Sigmoid colon (tissue), 7 donors: ENCODE results near the gene TNNC1. TPM values are rescaled to one million over a fixed set of nuclear protein-coding genes. Genes with fewer than 3 reads are reported as not detected.

Experiments
- DNase-seq: peaks from one replicate; pipeline ENCODE4 v3.0.0-alpha.2; 2019
- H3K27ac ChIP-seq, 4 donors: fragments of 200-600 bp; sonication (generic); one replicate each; pipeline ENCODE4 v1.5.1; 2016 to 2019; ENCODE audit warnings: mild to moderate bottlenecking in 1 of 4
- H3K27me3 ChIP-seq, 3 donors: fragments of 200-600 bp; sonication (generic); one replicate each; pipeline ENCODE4 v1.5.1; 2019; ENCODE audit warnings: mild to moderate bottlenecking in 1 of 3
- H3K36me3 ChIP-seq, 4 donors: fragments of 200-600 bp; sonication (generic); one replicate each; pipeline ENCODE4 v1.5.1; 2016 to 2019
- H3K4me1 ChIP-seq, 4 donors: fragments of 200-600 bp; sonication (generic); one replicate each; pipeline ENCODE4 v1.5.1; 2017 to 2019
- H3K4me3 ChIP-seq, 4 donors: fragments of 200-600 bp; sonication (generic); one replicate each; pipeline ENCODE4 v1.5.1; 2017 to 2019; ENCODE audit warnings: mild to moderate bottlenecking in 2 of 4, moderate library complexity in 1 of 4
- H3K9me3 ChIP-seq, 4 donors: fragments of 200-600 bp in 3 of 4; sonication (generic) in 3 of 4; one replicate each; pipeline versions ENCODE4 v1.5.1 to v1.6.1; 2013 to 2019
- EP300 ChIP-seq, 4 donors: sonication (generic); formaldehyde crosslinking; IDR thresholded peaks; one replicate each; pipeline ENCODE4 v1.6.1; 2017; ENCODE audit warnings: antibody characterized with exemption in 4 of 4
- POLR2A ChIP-seq, 2 donors: fragments of 450-650 bp; IDR thresholded peaks; one replicate each; pipeline ENCODE4 v1.6.1; 2016; ENCODE audit warnings: antibody characterized with exemption in 2 of 2, mild to moderate bottlenecking in 2 of 2, moderate library complexity in 2 of 2
- POLR2AphosphoS5 ChIP-seq, 4 donors: sonication (generic); formaldehyde crosslinking; IDR thresholded peaks; one replicate each; pipeline ENCODE4 v1.6.1; 2017; ENCODE audit warnings: antibody characterized with exemption in 4 of 4
- WGBS, 2 donors: extraction: QIAGEN DNeasy Blood & Tissue Kit; methylation state at CpG; one replicate each; pipeline ENCODE4 v1.1.7; 2013; 5-methylcytosine and 5-hydroxymethylcytosine counted together
- intact Hi-C: fragments of 100-400 bp; cut with DNase I; formaldehyde crosslinking; loops from one replicate; pipeline ENCODE4 v1.15.1; 2023
- polyA plus RNA-seq, 3 donors: library from polyadenylated mRNA; stranded (reverse); fragments of 200-250 nt; gene quantifications; one replicate each; pipeline ENCODE4 v1.2.3, GENCODE V29; 2013
- total RNA-seq, 4 donors: library from RNA; depleted of rRNA; stranded (reverse); fragments of >200 nt; gene quantifications; one replicate each; pipeline ENCODE4 v1.1.0, GENCODE V29; 2016
- TF ChIP-seq, protein P1 (sequence below), 4 experiments: fragments of 450-650 bp in 3 of 4; fragments of 200-600 bp in 1 of 4; IDR thresholded peaks; one replicate each; pipeline ENCODE4 v1.5.1; 2016 to 2019; ENCODE audit warnings: antibody characterized with exemption in 4 of 4, mild to moderate bottlenecking in 3 of 4, moderate library complexity in 2 of 4
- donor health status: healthy with polysubstance abuse.
- donor health status: Bipolar disorder and iron deficiency.
- donor health status: healthy.

Gene TNNC1
- total and polyA plus RNA-seq, 7 donors, result 0.99 to 34.2 (median 2.9) TPM; not detected in 2

DNA sequence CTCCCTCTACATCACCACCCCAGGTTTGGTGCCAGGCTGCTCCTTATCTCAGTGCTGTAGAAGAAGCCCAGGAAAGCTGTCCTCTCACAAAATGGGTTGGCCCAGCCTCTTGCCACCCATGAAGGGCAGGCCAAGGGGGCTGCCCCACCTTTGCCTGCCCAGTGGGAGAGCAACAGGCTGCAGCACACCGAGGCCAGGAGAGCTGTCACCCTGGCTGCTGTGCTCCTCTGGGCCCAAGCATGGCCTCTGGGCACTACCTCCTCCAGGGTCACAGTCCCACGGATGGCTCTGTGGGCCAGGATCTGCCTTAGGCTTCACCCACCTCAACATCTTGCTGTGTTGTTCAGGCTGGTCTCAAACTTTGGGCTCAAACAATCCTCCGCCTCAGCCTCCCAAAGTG lies 34.9 kb upstream of the TNNC1 start:
- no peak overlapping the region for H3K4me3 ChIP-seq
- WGBS, 2 donors, result 94 to 95% methylated on average over 3 of the region's 3 CpGs
- TF ChIP-seq POLR2A (IDR thresholded peaks at IDR 0.05) (no peak), POLR2AphosphoS5 (IDR thresholded peaks at IDR 0.05) (no peak), EP300 (IDR thresholded peaks at IDR 0.05) (no peak)
- TF ChIP-seq, protein P1, sequence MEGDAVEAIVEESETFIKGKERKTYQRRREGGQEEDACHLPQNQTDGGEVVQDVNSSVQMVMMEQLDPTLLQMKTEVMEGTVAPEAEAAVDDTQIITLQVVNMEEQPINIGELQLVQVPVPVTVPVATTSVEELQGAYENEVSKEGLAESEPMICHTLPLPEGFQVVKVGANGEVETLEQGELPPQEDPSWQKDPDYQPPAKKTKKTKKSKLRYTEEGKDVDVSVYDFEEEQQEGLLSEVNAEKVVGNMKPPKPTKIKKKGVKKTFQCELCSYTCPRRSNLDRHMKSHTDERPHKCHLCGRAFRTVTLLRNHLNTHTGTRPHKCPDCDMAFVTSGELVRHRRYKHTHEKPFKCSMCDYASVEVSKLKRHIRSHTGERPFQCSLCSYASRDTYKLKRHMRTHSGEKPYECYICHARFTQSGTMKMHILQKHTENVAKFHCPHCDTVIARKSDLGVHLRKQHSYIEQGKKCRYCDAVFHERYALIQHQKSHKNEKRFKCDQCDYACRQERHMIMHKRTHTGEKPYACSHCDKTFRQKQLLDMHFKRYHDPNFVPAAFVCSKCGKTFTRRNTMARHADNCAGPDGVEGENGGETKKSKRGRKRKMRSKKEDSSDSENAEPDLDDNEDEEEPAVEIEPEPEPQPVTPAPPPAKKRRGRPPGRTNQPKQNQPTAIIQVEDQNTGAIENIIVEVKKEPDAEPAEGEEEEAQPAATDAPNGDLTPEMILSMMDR (IDR thresholded peaks at IDR 0.05), result no peak
- H3K4me1 ChIP-seq, result peaks cover 0 to 26% (median 22%) of the 10 kb centered on the region in 4 donors
- no peaks in the 10 kb centered on the region for H3K9me3 ChIP-seq
- intact Hi-C loops, result no loop called here
- no peak overlapping the region for H3K27ac ChIP-seq
- no peak for DNase-seq
- peaks cover 53 to 86% (median 71%) of the 10 kb centered on the region in 4 donors for H3K36me3 ChIP-seq
- H3K27me3 ChIP-seq, result no peaks in the 10 kb centered on the region

DNA sequence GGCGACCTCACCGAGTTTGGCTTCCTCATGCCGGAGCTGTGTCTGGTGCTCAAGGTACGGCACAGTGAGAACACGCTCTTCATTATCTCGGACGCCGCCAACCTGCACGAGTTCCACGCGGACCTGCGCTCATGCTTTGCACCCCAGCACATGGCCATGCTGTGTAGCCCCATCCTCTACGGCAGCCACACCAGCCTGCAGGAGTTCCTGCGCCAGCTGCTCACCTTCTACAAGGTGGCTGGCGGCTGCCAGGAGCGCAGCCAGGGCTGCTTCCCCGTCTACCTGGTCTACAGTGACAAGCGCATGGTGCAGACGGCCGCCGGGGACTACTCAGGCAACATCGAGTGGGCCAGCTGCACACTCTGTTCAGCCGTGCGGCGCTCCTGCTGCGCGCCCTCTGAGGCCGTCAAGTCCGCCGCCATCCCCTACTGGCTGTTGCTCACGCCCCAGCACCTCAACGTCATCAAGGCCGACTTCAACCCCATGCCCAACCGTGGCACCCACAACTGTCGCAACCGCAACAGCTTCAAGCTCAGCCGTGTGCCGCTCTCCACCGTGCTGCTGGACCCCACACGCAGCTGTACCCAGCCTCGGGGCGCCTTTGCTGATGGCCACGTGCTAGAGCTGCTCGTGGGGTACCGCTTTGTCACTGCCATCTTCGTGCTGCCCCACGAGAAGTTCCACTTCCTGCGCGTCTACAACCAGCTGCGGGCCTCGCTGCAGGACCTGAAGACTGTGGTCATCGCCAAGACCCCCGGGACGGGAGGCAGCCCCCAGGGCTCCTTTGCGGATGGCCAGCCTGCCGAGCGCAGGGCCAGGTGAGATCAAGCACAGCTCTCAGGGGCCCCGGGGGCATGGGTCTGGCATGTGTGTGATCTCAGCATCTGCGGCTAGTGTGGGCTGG lies 34.2 kb upstream of the TNNC1 start:
- H3K27ac ChIP-seq, result no peak overlapping the region
- H3K9me3 ChIP-seq, result no peaks in the 10 kb centered on the region
- TF ChIP-seq, protein P1 (IDR thresholded peaks at IDR 0.05), result no peak
- TF ChIP-seq POLR2AphosphoS5 (IDR thresholded peaks at IDR 0.05) (no peak), POLR2A (IDR thresholded peaks at IDR 0.05) (no peak), EP300 (IDR thresholded peaks at IDR 0.05) (no peak)
- peaks cover 53 to 82% (median 70%) of the 10 kb centered on the region in 4 donors for H3K36me3 ChIP-seq
- no peak overlapping the region for H3K4me3 ChIP-seq
- DNase-seq, result no peak
- 97% methylated on average over 59 of the region's 59 CpGs for WGBS, 2 donors
- peaks cover 0 to 33% (median 27%) of the 10 kb centered on the region in 4 donors for H3K4me1 ChIP-seq
- H3K27me3 ChIP-seq, result no peaks in the 10 kb centered on the region
- intact Hi-C loops, result no loop called here

DNA sequence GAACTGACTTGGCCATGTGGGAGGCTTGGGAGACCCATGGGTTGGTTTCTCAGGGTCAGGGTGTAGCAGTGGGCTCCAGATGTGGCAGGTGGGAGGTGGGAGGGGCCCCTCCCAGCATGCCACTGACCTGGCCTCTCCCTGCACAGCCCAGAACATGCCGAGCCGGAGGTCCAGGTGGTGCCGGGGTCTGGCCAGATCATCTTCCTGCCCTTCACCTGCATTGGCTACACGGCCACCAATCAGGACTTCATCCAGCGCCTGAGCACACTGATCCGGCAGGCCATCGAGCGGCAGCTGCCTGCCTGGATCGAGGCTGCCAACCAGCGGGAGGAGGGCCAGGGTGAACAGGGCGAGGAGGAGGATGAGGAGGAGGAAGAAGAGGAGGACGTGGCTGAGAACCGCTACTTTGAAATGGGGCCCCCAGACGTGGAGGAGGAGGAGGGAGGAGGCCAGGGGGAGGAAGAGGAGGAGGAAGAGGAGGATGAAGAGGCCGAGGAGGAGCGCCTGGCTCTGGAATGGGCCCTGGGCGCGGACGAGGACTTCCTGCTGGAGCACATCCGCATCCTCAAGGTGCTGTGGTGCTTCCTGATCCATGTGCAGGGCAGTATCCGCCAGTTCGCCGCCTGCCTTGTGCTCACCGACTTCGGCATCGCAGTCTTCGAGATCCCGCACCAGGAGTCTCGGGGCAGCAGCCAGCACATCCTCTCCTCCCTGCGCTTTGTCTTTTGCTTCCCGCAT lies 33.4 kb upstream of the TNNC1 start:
- Histone ChIP-seq H3K4me3 (no peak overlapping the region), H3K27ac (no peak overlapping the region), H3K27me3 (no peaks in the 10 kb centered on the region), H3K9me3 (no peaks in the 10 kb centered on the region), H3K4me1 (peaks cover 0 to 37% (median 33%) of the 10 kb centered on the region in 4 donors), H3K36me3 (peaks cover 56 to 82% (median 62%) of the 10 kb centered on the region in 4 donors)
- 94 to 95% methylated on average over 31 of the region's 31 CpGs for WGBS, 2 donors
- intact Hi-C loops, result no loop called here
- no peak for DNase-seq
- TF ChIP-seq EP300 (IDR thresholded peaks at IDR 0.05) (no peak), POLR2AphosphoS5 (IDR thresholded peaks at IDR 0.05) (no peak), POLR2A (IDR thresholded peaks at IDR 0.05) (no peak)
- TF ChIP-seq, protein P1 (IDR thresholded peaks at IDR 0.05), result no peak

DNA sequence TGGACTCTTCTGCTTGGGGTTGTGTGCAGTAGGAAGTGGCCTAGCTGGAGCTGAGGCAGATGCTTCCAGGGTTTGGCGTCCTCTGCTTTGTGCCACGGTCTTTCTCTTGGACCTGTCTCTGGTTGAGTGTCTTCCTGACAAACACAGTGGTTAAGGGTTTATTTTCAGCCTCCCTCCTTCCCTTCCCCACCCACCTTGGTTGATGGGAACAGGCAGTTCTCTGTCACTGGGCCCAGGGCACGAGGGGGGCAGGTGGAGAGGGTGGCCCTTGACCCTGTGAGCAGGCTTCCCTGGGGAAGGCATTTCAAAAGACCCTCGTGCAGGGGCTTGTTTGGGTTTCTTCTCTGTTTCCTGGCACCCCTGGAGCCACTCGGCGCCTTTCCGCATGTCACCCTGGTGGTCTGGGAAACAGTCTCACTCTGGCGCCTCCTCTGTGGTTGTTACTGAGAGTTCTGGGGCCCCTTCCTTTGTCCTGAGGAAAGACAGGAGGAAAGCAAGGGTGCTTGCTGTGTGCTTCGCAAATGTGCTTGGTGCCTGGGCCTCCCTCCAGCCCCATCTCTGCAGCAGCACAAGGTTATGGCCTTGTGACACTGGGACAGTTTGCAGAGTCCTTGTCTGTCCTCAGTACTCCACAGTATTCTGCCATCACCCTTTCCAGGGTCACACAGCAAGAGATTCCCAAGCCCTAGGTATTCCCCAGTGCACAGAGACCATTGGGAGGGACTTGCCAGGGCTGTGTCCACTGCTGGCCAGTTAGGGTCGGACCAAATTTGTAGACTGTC lies 31.0 kb upstream of the TNNC1 start:
- no peak for DNase-seq
- Histone ChIP-seq H3K9me3 (no peaks in the 10 kb centered on the region), H3K4me3 (no peak overlapping the region), H3K27ac (peak overlapping the region; percentile 56 to 76 (median 75)), H3K27me3 (no peaks in the 10 kb centered on the region), H3K36me3 (peaks cover 48 to 82% (median 58%) of the 10 kb centered on the region in 4 donors), H3K4me1 (peaks cover 0 to 38% (median 29%) of the 10 kb centered on the region in 4 donors)
- WGBS, 2 donors, result 83 to 90% methylated on average over 10 of the region's 10 CpGs
- TF ChIP-seq, protein P1 (IDR thresholded peaks at IDR 0.05), result no peak
- no peak for TF ChIP-seq EP300 (IDR thresholded peaks at IDR 0.05)
- no peak for TF ChIP-seq POLR2A (IDR thresholded peaks at IDR 0.05)
- no peak for TF ChIP-seq POLR2AphosphoS5 (IDR thresholded peaks at IDR 0.05)
- intact Hi-C loops, result no loop called here
